ENCODE measurements around the gene CDH3.

DNA sequence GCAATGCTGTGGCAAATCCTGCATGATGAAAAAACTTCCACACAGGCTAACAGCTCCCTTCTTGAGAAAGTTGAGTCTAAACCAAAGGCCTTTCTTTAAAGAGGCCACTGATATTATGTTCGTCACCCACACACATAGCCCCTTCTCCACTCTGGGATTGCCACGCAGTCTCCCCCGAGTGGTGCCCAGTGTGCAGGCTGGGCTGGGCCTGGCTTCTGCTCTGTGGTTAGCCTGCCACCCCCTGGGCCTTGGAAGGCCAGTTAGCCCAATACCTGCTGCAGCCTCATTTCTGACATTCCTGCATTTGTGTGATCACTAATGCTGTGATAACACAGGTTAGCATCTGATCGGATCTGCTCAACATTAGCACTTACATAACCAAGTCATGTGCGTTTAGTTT lies 44.8 kb downstream of the CDH3 start:
- TF ChIP-seq, protein P1, sequence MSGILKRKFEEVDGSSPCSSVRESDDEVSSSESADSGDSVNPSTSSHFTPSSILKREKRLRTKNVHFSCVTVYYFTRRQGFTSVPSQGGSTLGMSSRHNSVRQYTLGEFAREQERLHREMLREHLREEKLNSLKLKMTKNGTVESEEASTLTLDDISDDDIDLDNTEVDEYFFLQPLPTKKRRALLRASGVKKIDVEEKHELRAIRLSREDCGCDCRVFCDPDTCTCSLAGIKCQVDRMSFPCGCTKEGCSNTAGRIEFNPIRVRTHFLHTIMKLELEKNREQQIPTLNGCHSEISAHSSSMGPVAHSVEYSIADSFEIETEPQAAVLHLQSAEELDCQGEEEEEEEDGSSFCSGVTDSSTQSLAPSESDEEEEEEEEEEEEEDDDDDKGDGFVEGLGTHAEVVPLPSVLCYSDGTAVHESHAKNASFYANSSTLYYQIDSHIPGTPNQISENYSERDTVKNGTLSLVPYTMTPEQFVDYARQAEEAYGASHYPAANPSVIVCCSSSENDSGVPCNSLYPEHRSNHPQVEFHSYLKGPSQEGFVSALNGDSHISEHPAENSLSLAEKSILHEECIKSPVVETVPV (CRISPR knock-in tag; IDR thresholded peaks at IDR 0.05), result no peak
- TF ChIP-seq, protein P2, sequence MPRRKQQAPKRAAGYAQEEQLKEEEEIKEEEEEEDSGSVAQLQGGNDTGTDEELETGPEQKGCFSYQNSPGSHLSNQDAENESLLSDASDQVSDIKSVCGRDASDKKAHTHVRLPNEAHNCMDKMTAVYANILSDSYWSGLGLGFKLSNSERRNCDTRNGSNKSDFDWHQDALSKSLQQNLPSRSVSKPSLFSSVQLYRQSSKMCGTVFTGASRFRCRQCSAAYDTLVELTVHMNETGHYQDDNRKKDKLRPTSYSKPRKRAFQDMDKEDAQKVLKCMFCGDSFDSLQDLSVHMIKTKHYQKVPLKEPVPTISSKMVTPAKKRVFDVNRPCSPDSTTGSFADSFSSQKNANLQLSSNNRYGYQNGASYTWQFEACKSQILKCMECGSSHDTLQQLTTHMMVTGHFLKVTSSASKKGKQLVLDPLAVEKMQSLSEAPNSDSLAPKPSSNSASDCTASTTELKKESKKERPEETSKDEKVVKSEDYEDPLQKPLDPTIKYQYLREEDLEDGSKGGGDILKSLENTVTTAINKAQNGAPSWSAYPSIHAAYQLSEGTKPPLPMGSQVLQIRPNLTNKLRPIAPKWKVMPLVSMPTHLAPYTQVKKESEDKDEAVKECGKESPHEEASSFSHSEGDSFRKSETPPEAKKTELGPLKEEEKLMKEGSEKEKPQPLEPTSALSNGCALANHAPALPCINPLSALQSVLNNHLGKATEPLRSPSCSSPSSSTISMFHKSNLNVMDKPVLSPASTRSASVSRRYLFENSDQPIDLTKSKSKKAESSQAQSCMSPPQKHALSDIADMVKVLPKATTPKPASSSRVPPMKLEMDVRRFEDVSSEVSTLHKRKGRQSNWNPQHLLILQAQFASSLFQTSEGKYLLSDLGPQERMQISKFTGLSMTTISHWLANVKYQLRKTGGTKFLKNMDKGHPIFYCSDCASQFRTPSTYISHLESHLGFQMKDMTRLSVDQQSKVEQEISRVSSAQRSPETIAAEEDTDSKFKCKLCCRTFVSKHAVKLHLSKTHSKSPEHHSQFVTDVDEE (CRISPR knock-in tag; IDR thresholded peaks at IDR 0.05), result no peak
- TF ChIP-seq ZFP30 (CRISPR knock-in tag; IDR thresholded peaks at IDR 0.05) (no peak), TCF4 (CRISPR knock-in tag; IDR thresholded peaks at IDR 0.05; ENCODE audit: borderline replicate concordance) (no peak), ESRRG (CRISPR knock-in tag; IDR thresholded peaks at IDR 0.05) (no peak), ZNF70 (CRISPR knock-in tag; IDR thresholded peaks at IDR 0.05) (no peak), ZFP3 (CRISPR knock-in tag; IDR thresholded peaks at IDR 0.05) (no peak), PPARA (CRISPR knock-in tag; IDR thresholded peaks at IDR 0.05; ENCODE audit: borderline replicate concordance) (no peak), OSR1 (CRISPR knock-in tag; IDR thresholded peaks at IDR 0.05) (no peak)

All from SK-N-SH treated with all-trans-retinoic acid at 6 μM for 48 hours (cell line).